A673 (cell line): ENCODE measurements around the gene PELO. TPM values are rescaled to one million over a fixed set of nuclear protein-coding genes. Genes with fewer than 3 reads are reported as not detected.

ENCODE experiments used
- BruUV-seq: library from RNA; stranded (reverse); fragments of 400-500 nt; replicated peaks from 2 replicates; lab custom pipeline; 2021; lab: Mats Ljungman, UMichigan
- CTCF ChIA-PET: fragments of 300-600 bp; sonication (Branson Sonifier 250); formaldehyde crosslinking; loops from one replicate; lab custom pipeline; 2022; ENCODE audit warnings: antibody characterized with exemption; lab: Charles Lee
- POLR2A ChIA-PET: fragments of 300-600 bp; sonication (Branson Sonifier 250); formaldehyde crosslinking; loops from one replicate; lab custom pipeline; 2022; ENCODE audit warnings: antibody characterized with exemption; ENCODE audit not compliant: low non-redundant PET; lab: Charles Lee
- DNase-seq: peaks from one replicate; pipeline ENCODE4 v3.0.0-alpha.2; 2015; ENCODE audit warnings: low spot score
- H3K27ac ChIP-seq: fragments of 200-600 bp; sonication (generic); 2 replicates; pipeline ENCODE4 v1.5.1; 2016; ENCODE audit warnings: mixed run types, low read depth, mild to moderate bottlenecking, mixed read lengths, antibody characterized with exemption, low read length; ENCODE audit not compliant: poor library complexity, severe bottlenecking
- H3K27me3 ChIP-seq: fragments of 200-600 bp; sonication (generic); replicated peaks from 2 replicates; pipeline ENCODE4 v1.6.1; 2017; ENCODE audit warnings: mixed run types, low read depth, mild to moderate bottlenecking, mixed read lengths, antibody characterized with exemption, low read length; ENCODE audit not compliant: insufficient read depth, poor library complexity
- H3K36me3 ChIP-seq: fragments of 200-600 bp; sonication (generic); 2 replicates; pipeline ENCODE4 v1.6.1; 2016; ENCODE audit warnings: mixed run types, mild to moderate bottlenecking, mixed read lengths, antibody characterized with exemption, low read length; ENCODE audit not compliant: insufficient read depth, poor library complexity, severe bottlenecking
- H3K4me1 ChIP-seq: fragments of 200-600 bp; sonication (generic); 2 replicates; pipeline ENCODE4 v1.6.1; 2017; ENCODE audit warnings: mixed run types, mild to moderate bottlenecking, mixed read lengths, antibody characterized with exemption, low read length; ENCODE audit not compliant: insufficient read depth, poor library complexity, severe bottlenecking
- H3K4me3 ChIP-seq: fragments of 200-600 bp; sonication (generic); 2 replicates; pipeline ENCODE4 v1.5.1; 2016; ENCODE audit warnings: low read depth, mixed run types, mild to moderate bottlenecking, mixed read lengths, low read length; ENCODE audit not compliant: poor library complexity, severe bottlenecking
- H3K9me3 ChIP-seq: fragments of 200-600 bp; sonication (generic); 2 replicates; pipeline ENCODE4 v1.6.1; 2016; ENCODE audit warnings: mixed run types, low read depth, mild to moderate bottlenecking, mixed read lengths, antibody characterized with exemption, low read length; ENCODE audit not compliant: poor library complexity, severe bottlenecking
- EZH2 ChIP-seq: fragments of 200-600 bp; sonication (generic); IDR thresholded peaks from 2 replicates; pipeline ENCODE4 v1.6.1; 2017; ENCODE audit warnings: borderline replicate concordance, low read depth, mild to moderate bottlenecking, mixed read lengths, antibody characterized with exemption, low read length; ENCODE audit not compliant: poor library complexity, severe bottlenecking
- intact Hi-C: fragments of 100-400 bp; cut with micrococcal nuclease; formaldehyde crosslinking; loops from one replicate; pipeline ENCODE4 v1.10.0; 2022; ENCODE audit not compliant: unreplicated experiment
- total RNA-seq: library from RNA; stranded (reverse); gene quantifications from 2 replicates; pipeline ENCODE4 v1.2.3, GENCODE V29; 2021
- TF ChIP-seq, protein P1 (sequence below): fragments of 300-800, 200-600 bp; sonication (generic); conservative IDR thresholded peaks from 2 replicates; pipeline ENCODE4 v1.5.1; 2017; ENCODE audit warnings: low read depth, mild to moderate bottlenecking, antibody characterized with exemption, low read length, moderate library complexity, mixed read lengths

The PELO gene
- total RNA-seq, 1 experiment from 2014 or later: 20.3 TPM

- no peaks in the 10 kb centered on the region for H3K36me3 ChIP-seq
- H3K27ac ChIP-seq: no peak overlapping the region
- no peak overlapping the region for H3K4me3 ChIP-seq
- H3K27me3 ChIP-seq: no peaks in the 10 kb centered on the region
- DNase-seq: no peak
- BruUV-seq: no TSS peak
- H3K9me3 ChIP-seq: no peaks in the 10 kb centered on the region
- intact Hi-C loops: no loop called here
- TF ChIP-seq EZH2: no peak
- TF ChIP-seq, protein P1, sequence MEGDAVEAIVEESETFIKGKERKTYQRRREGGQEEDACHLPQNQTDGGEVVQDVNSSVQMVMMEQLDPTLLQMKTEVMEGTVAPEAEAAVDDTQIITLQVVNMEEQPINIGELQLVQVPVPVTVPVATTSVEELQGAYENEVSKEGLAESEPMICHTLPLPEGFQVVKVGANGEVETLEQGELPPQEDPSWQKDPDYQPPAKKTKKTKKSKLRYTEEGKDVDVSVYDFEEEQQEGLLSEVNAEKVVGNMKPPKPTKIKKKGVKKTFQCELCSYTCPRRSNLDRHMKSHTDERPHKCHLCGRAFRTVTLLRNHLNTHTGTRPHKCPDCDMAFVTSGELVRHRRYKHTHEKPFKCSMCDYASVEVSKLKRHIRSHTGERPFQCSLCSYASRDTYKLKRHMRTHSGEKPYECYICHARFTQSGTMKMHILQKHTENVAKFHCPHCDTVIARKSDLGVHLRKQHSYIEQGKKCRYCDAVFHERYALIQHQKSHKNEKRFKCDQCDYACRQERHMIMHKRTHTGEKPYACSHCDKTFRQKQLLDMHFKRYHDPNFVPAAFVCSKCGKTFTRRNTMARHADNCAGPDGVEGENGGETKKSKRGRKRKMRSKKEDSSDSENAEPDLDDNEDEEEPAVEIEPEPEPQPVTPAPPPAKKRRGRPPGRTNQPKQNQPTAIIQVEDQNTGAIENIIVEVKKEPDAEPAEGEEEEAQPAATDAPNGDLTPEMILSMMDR: no peak
- CTCF ChIA-PET: no interaction called here
- POLR2A ChIA-PET: no interaction called here
- no peaks in the 10 kb centered on the region for H3K4me1 ChIP-seq
Observed at GRCh38 chr5:52777186-52777585, 10.5 kb upstream of the PELO start.

DNA sequence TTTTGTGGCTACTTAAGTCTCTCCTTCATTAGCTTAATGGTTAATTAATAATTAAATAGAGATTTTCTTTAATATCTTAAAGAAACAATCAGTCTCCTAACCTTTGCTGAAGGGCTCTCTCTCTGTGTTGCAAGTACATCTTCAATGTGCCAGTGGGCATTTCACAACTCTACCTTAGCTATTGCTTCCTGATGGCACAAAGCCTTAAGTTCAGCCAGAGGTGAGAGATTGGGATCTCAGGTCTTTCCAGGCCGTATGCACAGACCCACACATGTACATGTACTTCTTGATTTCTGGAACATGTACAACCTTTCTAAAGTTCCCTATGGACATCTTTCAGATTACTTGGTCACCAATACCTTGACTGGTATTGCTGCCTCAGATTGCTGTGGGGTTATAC lies 8.9 kb upstream of the PELO start:
- Histone ChIP-seq H3K27me3 (no peaks in the 10 kb centered on the region), H3K4me3 (no peak overlapping the region), H3K9me3 (no peaks in the 10 kb centered on the region), H3K4me1 (no peaks in the 10 kb centered on the region), H3K27ac (no peak overlapping the region), H3K36me3 (no peaks in the 10 kb centered on the region)
- ChIA-PET POLR2A (interaction anchor here (0.6 kb wide), 1 partner anchor 197 kb away, joined by 3 read pairs; no protein-coding TSS in a partner anchor), CTCF (no interaction called here)
- TF ChIP-seq EZH2: no peak
- TF ChIP-seq, protein P1: no peak
- intact Hi-C loops: no loop called here
- BruUV-seq: no TSS peak
- no peak for DNase-seq

- Histone ChIP-seq H3K27me3 (no peaks in the 10 kb centered on the region), H3K4me1 (no peaks in the 10 kb centered on the region), H3K27ac (no peak overlapping the region), H3K36me3 (no peaks in the 10 kb centered on the region), H3K4me3 (no peak overlapping the region), H3K9me3 (no peaks in the 10 kb centered on the region)
- intact Hi-C loops: no loop called here
- BruUV-seq: no TSS peak
- DNase-seq: no peak
- CTCF ChIA-PET: no interaction called here
- POLR2A ChIA-PET: no interaction called here
- no peak for TF ChIP-seq EZH2
- TF ChIP-seq, protein P1: no peak
Observed at GRCh38 chr5:52779213-52779612, 8.5 kb upstream of the PELO start.
